Measurements from ENCODE around the gene ZNF583. TPM values are rescaled to one million over a fixed set of nuclear protein-coding genes. Genes with fewer than 3 reads are reported as not detected.

Gene ZNF583
- total and polyA plus RNA-seq, 2 of the 13 experiments (the other 11 are each of a cell fraction or from before 2014, with no cell fraction given): 0.65 to 5.3 TPM

DNA sequence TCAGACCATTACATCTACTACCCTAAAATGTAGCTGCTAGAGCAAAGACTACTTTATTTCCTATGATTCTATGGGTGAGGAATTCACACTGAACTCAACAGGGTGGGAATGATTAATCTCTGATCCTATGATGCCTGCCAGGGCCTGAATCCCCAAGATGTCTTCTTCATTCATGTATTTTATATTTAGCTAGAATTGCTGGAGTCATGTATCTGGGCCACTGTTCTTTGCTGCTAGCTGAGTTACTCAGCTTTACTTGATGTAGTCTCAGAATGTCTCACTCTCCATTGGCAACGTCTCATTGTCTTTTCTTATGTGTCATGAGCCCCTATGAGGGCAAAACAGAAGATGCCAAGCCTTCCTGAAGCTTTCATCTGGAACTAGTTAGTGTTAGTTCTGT lies 31.9 kb upstream of the ZNF583 start:
- DNase-seq (ENCODE audit: low spot score) (no peak), ATAC-seq (no peak), FAIRE-seq (no peak)
- in situ Hi-C loops (cut with HindIII; ENCODE audit: extremely low pct_ligation_motif_present, low pct_unique_long_range_greater_than_20kb) (no loop called here), intact Hi-C loops (cut with micrococcal nuclease; ENCODE audit: unreplicated experiment) (no loop called here)
- no TSS peak for BruUV-seq (replicated peaks)
- no peaks in the 10 kb centered on the region for H3K27me3 ChIP-seq (ENCODE audit: control insufficient read depth in 1 of 2, insufficient read depth in 2 of 2, low read length in 2 of 2)
- H3K4me1 ChIP-seq (ENCODE audit: insufficient read depth, low read length): 0 out of 2 replicates have a peak, but pooled peaks cover 10% of the 10 kb centered on the region
- no peak overlapping the region for H2AFZ ChIP-seq (ENCODE audit: low read length)
- H3K79me2 ChIP-seq (ENCODE audit: insufficient read depth, low read length): peaks cover 12% of the 10 kb centered on the region
- no peak overlapping the region for H3K4me3 ChIP-seq (replicated peaks in 1 of 3; ENCODE audit: insufficient read depth in 1 of 3, low read depth in 2 of 3, low read length in 3 of 3)
- H3K36me3 ChIP-seq (replicated peaks in 1 of 2; ENCODE audit: control insufficient read depth in 1 of 2, insufficient read depth in 2 of 2, low read length in 2 of 2): peaks cover 10 to 38% of the 10 kb centered on the region in 2 experiments
- H3K4me2 ChIP-seq (ENCODE audit: low read depth, low read length): no peak overlapping the region
- H3K27ac ChIP-seq (ENCODE audit: extremely low read length, insufficient read depth, low read length): no peak overlapping the region
- POLR2A ChIA-PET: no interaction called here
- CTCF ChIA-PET (ENCODE audit: low intra/inter-chr PET ratio, low total read pairs): no interaction called here
- 58% methylated on average over 1 of the region's 1 CpG for WGBS (ENCODE audit: low lambda C conversion rate)
- no peaks in the 10 kb centered on the region for H4K20me1 ChIP-seq (ENCODE audit: insufficient read depth, low read length)
- peaks cover 45% of the 10 kb centered on the region for H3K9me3 ChIP-seq (ENCODE audit: low read length)
- TF ChIP-seq SATB2 (CRISPR knock-in tag; IDR thresholded peaks at IDR 0.05) (no peak), JUND (CRISPR knock-in tag; IDR thresholded peaks at IDR 0.05) (no peak), ZNF331 (CRISPR knock-in tag; IDR thresholded peaks at IDR 0.05) (no peak), SP5 (CRISPR knock-in tag; IDR thresholded peaks at IDR 0.05; ENCODE audit: borderline replicate concordance, low read depth) (no peak), ZNF263 (CRISPR knock-in tag; IDR thresholded peaks at IDR 0.05) (no peak), KAT2B (IDR thresholded peaks at IDR 0.05; ENCODE audit: borderline replicate concordance, low read depth, low read length) (no peak), POLR2G (IDR thresholded peaks at IDR 0.05; ENCODE audit: low read depth, low read length) (no peak), ZNF567 (CRISPR knock-in tag; IDR thresholded peaks at IDR 0.05; ENCODE audit: borderline replicate concordance) (no peak), ONECUT2 (CRISPR knock-in tag; IDR thresholded peaks at IDR 0.05) (no peak), FOSL2 (CRISPR knock-in tag; IDR thresholded peaks at IDR 0.05) (no peak), ZMYM2 (CRISPR knock-in tag; IDR thresholded peaks at IDR 0.05) (no peak), SMAD3 (CRISPR knock-in tag; IDR thresholded peaks at IDR 0.05) (no peak), TOPORS (CRISPR knock-in tag; IDR thresholded peaks at IDR 0.05) (no peak), TCF7 (IDR thresholded peaks at IDR 0.05; ENCODE audit: low read depth) (no peak), TSC22D2 (CRISPR knock-in tag; IDR thresholded peaks at IDR 0.05; ENCODE audit: borderline replicate concordance) (no peak), HNRNPUL1 (IDR thresholded peaks at IDR 0.05; ENCODE audit: low read depth, low read length) (no peak), SOX5 (CRISPR knock-in tag; IDR thresholded peaks at IDR 0.05; ENCODE audit: borderline replicate concordance) (no peak), ZNF496 (CRISPR knock-in tag; IDR thresholded peaks at IDR 0.05; ENCODE audit: insufficient replicate concordance) (no peak)
- H3K9ac ChIP-seq (ENCODE audit: insufficient read depth, low read depth, low read length): no peak overlapping the region

All from HepG2 (cell line).